Natural killer cell (primary cell): ENCODE data around the gene EYA4. TPM values are rescaled to one million over a fixed set of nuclear protein-coding genes. Genes with fewer than 3 reads are reported as not detected.
"Not testable (repeated sequence)": the region's sequence is repeated elsewhere in the genome, so short reads cannot be mapped to it uniquely, and the experiment has no call there.

Experiments used
- ATAC-seq, 3 donors: fragments of 150-1000 bp in 2 of 3; fragments of 200-7000 bp in 1 of 3; cut with Tn5 transposase; 1 replicate in 1 of 3; 2 replicates in 2 of 3; pipeline ENCODE4 v1.10.0; 2021; ENCODE audit warnings: mild to moderate bottlenecking in 2 of 3, moderate library complexity in 2 of 3
- DNase-seq, 2 donors: peaks; one replicate each; pipeline versions ENCODE4 v3.0.0 to v3.0.0-alpha.2; 2013 to 2021; ENCODE audit warnings: mixed read lengths in 1 of 2
- H3K27ac ChIP-seq: one replicate; pipeline ENCODE4 v1.5.1; 2013; ENCODE audit warnings: mild to moderate bottlenecking, low read length
- H3K27me3 ChIP-seq: one replicate; pipeline ENCODE4 v1.6.1; 2013; ENCODE audit warnings: low read length; ENCODE audit not compliant: control insufficient read depth, insufficient read depth
- H3K36me3 ChIP-seq: one replicate; pipeline ENCODE4 v1.6.1; 2013; ENCODE audit warnings: low read length; ENCODE audit not compliant: control insufficient read depth, insufficient read depth
- H3K4me1 ChIP-seq: one replicate; pipeline ENCODE4 v1.6.1; 2013; ENCODE audit warnings: low read length; ENCODE audit not compliant: control insufficient read depth, insufficient read depth
- H3K4me3 ChIP-seq: one replicate; pipeline ENCODE4 v1.5.1; 2013; ENCODE audit warnings: low read length
- H3K9me3 ChIP-seq: one replicate; pipeline ENCODE4 v1.6.1; 2013; ENCODE audit warnings: low read length; ENCODE audit not compliant: control insufficient read depth, insufficient read depth
- H3K27ac Mint-ChIP-seq, 2 donors: one replicate each; pipeline ENCODE4 v1.8.0; 2022; ENCODE audit warnings: mild to moderate bottlenecking in 2 of 2, mixed read lengths in 2 of 2, moderate library complexity in 1 of 2
- H3K27me3 Mint-ChIP-seq, 2 donors: one replicate each; pipeline ENCODE4 v1.8.0; 2022; ENCODE audit warnings: low read depth in 2 of 2, mixed read lengths in 2 of 2
- H3K36me3 Mint-ChIP-seq: one replicate; pipeline ENCODE4 v1.8.0; 2022; ENCODE audit warnings: mixed read lengths
- H3K4me1 Mint-ChIP-seq, 2 donors: one replicate each; pipeline ENCODE4 v1.8.0; 2022; ENCODE audit warnings: mixed read lengths in 2 of 2
- H3K4me3 Mint-ChIP-seq: one replicate; pipeline ENCODE4 v1.8.0; 2022; ENCODE audit warnings: mild to moderate bottlenecking, moderate library complexity, mixed read lengths
- H3K9me3 Mint-ChIP-seq, 2 donors: one replicate each; pipeline ENCODE4 v1.8.0; 2022; ENCODE audit warnings: mixed read lengths in 2 of 2
- WGBS: methylation state at CpG from one replicate; pipeline ENCODE4 v1.1.7; 2013; ENCODE audit warnings: missing lambda C conversion rate; ENCODE audit not compliant: insufficient coverage; 5-methylcytosine and 5-hydroxymethylcytosine counted together
- intact Hi-C: fragments of 100-400 bp; cut with micrococcal nuclease; formaldehyde crosslinking; loops from one replicate; pipeline ENCODE4 v1.14.2; 2022
- total RNA-seq, 4 donors: library from RNA; stranded (reverse); fragments of 120-200 nt in 1 of 4; gene quantifications; one replicate each; pipeline versions ENCODE4 v1.2.3 to v1.2.4, GENCODE V29; 2013 to 2022
- TF ChIP-seq, protein P1 (sequence below): fragments of 200-600 bp; IDR thresholded peaks from one replicate; pipeline ENCODE4 v1.8.0; 2022; ENCODE audit warnings: antibody characterized with exemption

The EYA4 gene
- total RNA-seq, 3 donors from 2014 or later (not counting 1 experiment from before 2014, with no cell fraction given): not detected

DNA sequence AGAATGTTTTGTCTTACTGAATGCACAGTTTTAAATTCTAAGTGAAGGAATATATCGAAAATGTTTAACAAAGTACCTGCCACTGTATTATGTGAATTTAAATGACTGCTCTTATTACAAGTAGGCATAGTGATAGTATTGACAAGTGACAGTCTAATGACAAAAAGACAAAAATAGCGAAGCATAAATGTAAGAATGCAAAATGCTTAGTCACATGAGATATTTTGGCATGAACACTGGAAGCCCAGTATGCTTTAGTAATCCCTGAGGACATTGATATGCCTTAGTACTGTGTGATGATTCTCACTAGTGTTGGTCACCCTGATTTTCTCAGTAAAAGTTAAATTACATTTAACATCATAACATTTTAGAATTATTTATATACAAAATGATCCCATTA, 153.5 kb downstream of the EYA4 start:
- peaks cover 7 to 8% of the 10 kb centered on the region in 2 donors for H3K9me3 Mint-ChIP-seq
- Histone ChIP-seq H3K9me3 (no peaks in the 10 kb centered on the region), H3K27me3 (no peaks in the 10 kb centered on the region), H3K36me3 (no peaks in the 10 kb centered on the region), H3K4me3 (no peak overlapping the region), H3K4me1 (no peaks in the 10 kb centered on the region), H3K27ac (no peak overlapping the region)
- H3K4me3 Mint-ChIP-seq: no peak overlapping the region
- ATAC-seq: no peak
- H3K27me3 Mint-ChIP-seq: no peaks in the 10 kb centered on the region
- H3K4me1 Mint-ChIP-seq: no peaks in the 10 kb centered on the region
- no peaks in the 10 kb centered on the region for H3K36me3 Mint-ChIP-seq
- intact Hi-C loops: no loop called here
- H3K27ac Mint-ChIP-seq: no peak overlapping the region
- WGBS: 88% methylated on average over 2 of the region's 2 CpGs
- TF ChIP-seq, protein P1, sequence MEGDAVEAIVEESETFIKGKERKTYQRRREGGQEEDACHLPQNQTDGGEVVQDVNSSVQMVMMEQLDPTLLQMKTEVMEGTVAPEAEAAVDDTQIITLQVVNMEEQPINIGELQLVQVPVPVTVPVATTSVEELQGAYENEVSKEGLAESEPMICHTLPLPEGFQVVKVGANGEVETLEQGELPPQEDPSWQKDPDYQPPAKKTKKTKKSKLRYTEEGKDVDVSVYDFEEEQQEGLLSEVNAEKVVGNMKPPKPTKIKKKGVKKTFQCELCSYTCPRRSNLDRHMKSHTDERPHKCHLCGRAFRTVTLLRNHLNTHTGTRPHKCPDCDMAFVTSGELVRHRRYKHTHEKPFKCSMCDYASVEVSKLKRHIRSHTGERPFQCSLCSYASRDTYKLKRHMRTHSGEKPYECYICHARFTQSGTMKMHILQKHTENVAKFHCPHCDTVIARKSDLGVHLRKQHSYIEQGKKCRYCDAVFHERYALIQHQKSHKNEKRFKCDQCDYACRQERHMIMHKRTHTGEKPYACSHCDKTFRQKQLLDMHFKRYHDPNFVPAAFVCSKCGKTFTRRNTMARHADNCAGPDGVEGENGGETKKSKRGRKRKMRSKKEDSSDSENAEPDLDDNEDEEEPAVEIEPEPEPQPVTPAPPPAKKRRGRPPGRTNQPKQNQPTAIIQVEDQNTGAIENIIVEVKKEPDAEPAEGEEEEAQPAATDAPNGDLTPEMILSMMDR: no peak
- no peak for DNase-seq

DNA sequence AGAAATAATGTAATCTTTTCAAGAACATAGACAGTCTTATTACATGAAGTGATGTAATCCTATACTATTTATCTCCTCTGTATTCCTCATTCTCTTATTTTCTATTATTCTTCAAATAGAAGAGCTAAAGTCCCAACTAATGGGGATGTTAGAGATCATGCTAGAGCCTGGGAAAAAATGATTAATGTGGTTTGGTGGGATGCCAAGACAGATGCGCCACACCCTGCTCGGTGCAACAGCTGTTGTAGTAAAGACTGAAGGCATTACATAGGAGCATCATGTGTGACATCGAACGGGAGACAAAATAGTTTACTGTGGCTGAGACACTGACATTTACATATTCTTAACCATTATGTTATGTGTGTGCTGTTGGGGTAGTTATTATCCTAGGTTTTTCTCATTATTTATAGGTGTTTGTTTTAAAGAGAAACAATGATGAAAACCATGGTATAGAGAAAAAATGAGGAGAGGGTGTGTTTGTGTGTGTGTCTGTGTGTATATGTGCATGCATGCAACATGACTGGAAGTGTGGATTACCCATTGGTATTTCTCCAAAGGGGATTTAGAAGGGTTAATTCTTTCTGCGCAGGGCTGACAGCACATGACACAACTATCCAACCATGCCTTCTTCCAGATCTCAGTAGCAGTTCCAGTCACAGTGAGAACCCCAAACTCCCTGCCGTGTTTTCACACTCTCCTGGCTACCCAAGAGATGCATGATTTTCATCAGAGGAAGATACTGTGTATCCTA, 155.3 kb downstream of the EYA4 start:
- H3K9me3 Mint-ChIP-seq: peaks cover 3 to 6% of the 10 kb centered on the region in 2 donors
- no peak overlapping the region for H3K4me3 ChIP-seq
- no peaks in the 10 kb centered on the region for H3K9me3 ChIP-seq
- H3K36me3 ChIP-seq: no peaks in the 10 kb centered on the region
- H3K4me1 Mint-ChIP-seq: no peaks in the 10 kb centered on the region
- 77% methylated on average over 6 of the region's 6 CpGs for WGBS
- intact Hi-C loops: no loop called here
- DNase-seq: no peak
- H3K4me3 Mint-ChIP-seq: no peak overlapping the region
- H3K4me1 ChIP-seq: no peaks in the 10 kb centered on the region
- no peak for ATAC-seq
- TF ChIP-seq, protein P1: no peak
- H3K27ac Mint-ChIP-seq: no peak overlapping the region
- no peaks in the 10 kb centered on the region for H3K36me3 Mint-ChIP-seq
- H3K27ac ChIP-seq: no peak overlapping the region
- no peaks in the 10 kb centered on the region for H3K27me3 Mint-ChIP-seq
- H3K27me3 ChIP-seq: no peaks in the 10 kb centered on the region

GRCh38 chr6:133396984-133397348, 155.8 kb downstream of the EYA4 start:
- no peaks in the 10 kb centered on the region for H3K4me1 ChIP-seq
- intact Hi-C loops: no loop called here
- TF ChIP-seq, protein P1: no peak
- no peak for DNase-seq
- H3K9me3 ChIP-seq: no peaks in the 10 kb centered on the region
- H3K9me3 Mint-ChIP-seq: peaks cover 3 to 6% of the 10 kb centered on the region in 2 donors
- no peak overlapping the region for H3K27ac Mint-ChIP-seq
- H3K4me3 ChIP-seq: no peak overlapping the region
- no peak overlapping the region for H3K27ac ChIP-seq
- H3K27me3 Mint-ChIP-seq: no peaks in the 10 kb centered on the region
- H3K36me3 Mint-ChIP-seq: no peaks in the 10 kb centered on the region
- ATAC-seq: no peak
- no peak overlapping the region for H3K4me3 Mint-ChIP-seq
- no peaks in the 10 kb centered on the region for H3K36me3 ChIP-seq
- H3K27me3 ChIP-seq: no peaks in the 10 kb centered on the region
- no peaks in the 10 kb centered on the region for H3K4me1 Mint-ChIP-seq

DNA sequence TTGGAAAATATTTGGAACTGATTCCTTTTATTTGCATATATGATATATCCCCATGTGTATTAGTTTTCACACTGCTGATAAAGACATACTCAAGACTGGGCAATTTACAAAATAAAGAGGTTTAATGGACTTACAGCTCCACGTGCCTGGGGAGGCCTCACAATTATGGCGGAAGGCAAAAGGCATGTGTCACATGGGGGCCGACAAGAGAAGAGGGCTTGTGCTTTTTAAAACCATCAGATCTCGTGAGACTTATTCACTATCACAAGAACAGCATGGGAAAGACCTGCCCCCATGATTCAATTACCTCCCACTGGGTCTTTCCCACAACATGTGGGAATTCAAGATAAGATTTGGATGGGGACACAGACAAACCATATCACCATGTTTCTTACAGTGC, 156.4 kb downstream of the EYA4 start:
- H3K27ac ChIP-seq, H3K27me3 Mint-ChIP-seq, H3K27ac Mint-ChIP-seq, H3K9me3 ChIP-seq, H3K4me3 Mint-ChIP-seq, H3K9me3 Mint-ChIP-seq, H3K4me1 ChIP-seq, H3K27me3 ChIP-seq, DNase-seq, ATAC-seq, H3K36me3 ChIP-seq, H3K4me3 ChIP-seq, H3K36me3 Mint-ChIP-seq, intact Hi-C loops, H3K4me1 Mint-ChIP-seq: not testable (repeated sequence)
- 78% methylated on average over 4 of the region's 4 CpGs for WGBS
